IPS DF 6.9 (cell line): ENCODE results near the gene SPATA24.
"Not testable (repeated sequence)": the region's sequence is repeated elsewhere in the genome, so short reads cannot be mapped to it uniquely, and the experiment has no call there.

ENCODE experiments used
- DNase-seq: peaks from one replicate; pipeline ENCODE4 v3.0.0-alpha.2; 2013; ENCODE audit warnings: low read depth, low spot score
- H3K27ac ChIP-seq: one replicate; pipeline ENCODE4 v1.5.1; 2013; ENCODE audit warnings: low read length, control low read depth
- H3K27me3 ChIP-seq: 2 replicates; pipeline ENCODE4 v1.6.1; 2013; ENCODE audit warnings: mild to moderate bottlenecking, low read length; ENCODE audit not compliant: control insufficient read depth, insufficient read depth
- H3K36me3 ChIP-seq: 2 replicates; pipeline ENCODE4 v1.6.1; 2013; ENCODE audit warnings: low read length; ENCODE audit not compliant: control insufficient read depth, insufficient read depth
- H3K4me1 ChIP-seq: 2 replicates; pipeline ENCODE4 v1.6.1; 2013; ENCODE audit warnings: low read length; ENCODE audit not compliant: control insufficient read depth, insufficient read depth
- H3K4me3 ChIP-seq: 2 replicates; pipeline ENCODE4 v1.5.1; 2013; ENCODE audit warnings: mild to moderate bottlenecking, low read length
- H3K9me3 ChIP-seq: 2 replicates; pipeline ENCODE4 v1.6.1; 2013; ENCODE audit warnings: low read length, inconsistent platforms; ENCODE audit not compliant: control insufficient read depth, insufficient read depth
- WGBS: extraction: QIAGEN DNeasy Blood & Tissue Kit; methylation state at CpG from one replicate; pipeline ENCODE4 v1.1.7; 2013; ENCODE audit warnings: mixed read lengths, missing lambda C conversion rate; ENCODE audit not compliant: insufficient read length, insufficient coverage; 5-methylcytosine and 5-hydroxymethylcytosine counted together

The SPATA24 gene

GRCh38 chr5:139388198-139388821 is 15.6 kb downstream of the SPATA24 start:
- H3K27ac ChIP-seq: no peak overlapping the region
- peaks cover 2% of the 10 kb centered on the region; the same call in 1 of the 2 replicates for H3K27me3 ChIP-seq
- H3K4me3 ChIP-seq: no peak overlapping the region
- peaks cover 7% of the 10 kb centered on the region for H3K4me1 ChIP-seq
- no peak for DNase-seq
- no CpG with 5 or more reads among the region's 8 CpGs for WGBS
- 0 out of 2 replicates have a peak, but pooled peaks cover 2% of the 10 kb centered on the region for H3K36me3 ChIP-seq
- no peaks in the 10 kb centered on the region for H3K9me3 ChIP-seq

- Histone ChIP-seq H3K4me1 (peaks cover 7% of the 10 kb centered on the region), H3K9me3 (no peaks in the 10 kb centered on the region), H3K27ac (no peak overlapping the region), H3K27me3 (no peaks in the 10 kb centered on the region), H3K4me3 (no peak overlapping the region), H3K36me3 (0 out of 2 replicates have a peak, but pooled peaks cover 2% of the 10 kb centered on the region)
- DNase-seq: no peak
- WGBS: no CpG with 5 or more reads among the region's 10 CpGs
Observed at GRCh38 chr5:139387611-139388197, 16.2 kb downstream of the SPATA24 start.

GRCh38 chr5:139386956-139387355 is 16.9 kb downstream of the SPATA24 start:
- not testable (repeated sequence) for H3K4me3 ChIP-seq, H3K27ac ChIP-seq, H3K4me1 ChIP-seq, H3K27me3 ChIP-seq, H3K9me3 ChIP-seq, DNase-seq, H3K36me3 ChIP-seq
- WGBS: no CpG with 5 or more reads among the region's 10 CpGs

GRCh38 chr5:139386050-139386438 is 17.8 kb downstream of the SPATA24 start:
- no peaks in the 10 kb centered on the region for H3K27me3 ChIP-seq
- no CpG with 5 or more reads among the region's 5 CpGs for WGBS
- H3K4me3 ChIP-seq: no peak overlapping the region
- H3K27ac ChIP-seq: no peak overlapping the region
- DNase-seq: no peak
- no peaks in the 10 kb centered on the region for H3K9me3 ChIP-seq
- peaks cover 7% of the 10 kb centered on the region for H3K4me1 ChIP-seq
- 0 out of 2 replicates have a peak, but pooled peaks cover 2% of the 10 kb centered on the region for H3K36me3 ChIP-seq

- H3K36me3 ChIP-seq: 0 out of 2 replicates have a peak, but pooled peaks cover 2% of the 10 kb centered on the region
- no CpG with 5 or more reads among the region's 8 CpGs for WGBS
- no peak overlapping the region for H3K27ac ChIP-seq
- no peak for DNase-seq
- H3K9me3 ChIP-seq: no peaks in the 10 kb centered on the region
- no peaks in the 10 kb centered on the region for H3K27me3 ChIP-seq
- no peak overlapping the region for H3K4me3 ChIP-seq
- peaks cover 7% of the 10 kb centered on the region for H3K4me1 ChIP-seq
Observed at GRCh38 chr5:139385061-139386049, 18.5 kb downstream of the SPATA24 start.

GRCh38 chr5:139384591-139385051 is 19.3 kb downstream of the SPATA24 start:
- no peaks in the 10 kb centered on the region for H3K27me3 ChIP-seq
- no peak overlapping the region for H3K4me3 ChIP-seq
- H3K27ac ChIP-seq: no peak overlapping the region
- no CpG with 5 or more reads among the region's 9 CpGs for WGBS
- H3K36me3 ChIP-seq: 0 out of 2 replicates have a peak, but pooled peaks cover 2% of the 10 kb centered on the region
- H3K9me3 ChIP-seq: no peaks in the 10 kb centered on the region
- H3K4me1 ChIP-seq: peaks cover 7% of the 10 kb centered on the region
- no peak for DNase-seq

GRCh38 chr5:139383993-139384590 is 19.8 kb downstream of the SPATA24 start:
- no peaks in the 10 kb centered on the region for H3K9me3 ChIP-seq
- DNase-seq: no peak
- H3K27ac ChIP-seq: no peak overlapping the region
- H3K4me3 ChIP-seq: no peak overlapping the region
- no CpG with 5 or more reads among the region's 7 CpGs for WGBS
- H3K4me1 ChIP-seq: peaks cover 7% of the 10 kb centered on the region
- H3K27me3 ChIP-seq: no peaks in the 10 kb centered on the region
- 0 out of 2 replicates have a peak, but pooled peaks cover under 1% of the 10 kb centered on the region for H3K36me3 ChIP-seq

- no peak within 1 kb of the TSS for H3K27ac ChIP-seq
- no peaks in the 10 kb centered on the region for H3K36me3 ChIP-seq
- no CpG with 5 or more reads among the region's 10 CpGs for WGBS
- DNase-seq: no peak
- H3K27me3 ChIP-seq: no peaks in the 10 kb centered on the region
- H3K9me3 ChIP-seq: no peaks in the 10 kb centered on the region
- peaks cover 6% of the 10 kb centered on the region for H3K4me1 ChIP-seq
- no peak within 1 kb of the TSS for H3K4me3 ChIP-seq
Observed at GRCh38 chr5:139383275-139383992, 20.5 kb downstream of the SPATA24 start, which contains the start of gene SLC23A1. Gene SLC23A1 (minus strand): TSS chr5:139383297. CDS start chr5:139383253, 44 bp downstream.

GRCh38 chr5:139382807-139383206 is 21.1 kb downstream of the SPATA24 start:
- peaks cover under 1% of the 10 kb centered on the region; the same call in 1 of the 2 replicates for H3K4me1 ChIP-seq
- H3K27me3 ChIP-seq: no peaks in the 10 kb centered on the region
- WGBS: no CpG with 5 or more reads among the region's 3 CpGs
- no peak for DNase-seq
- no peaks in the 10 kb centered on the region for H3K9me3 ChIP-seq
- H3K27ac ChIP-seq: no peak overlapping the region
- no peak overlapping the region for H3K4me3 ChIP-seq
- H3K36me3 ChIP-seq: no peaks in the 10 kb centered on the region
